K562 (cell line): ENCODE measurements around the gene SPATA13. TPM values are rescaled to one million over a fixed set of nuclear protein-coding genes. Genes with fewer than 3 reads are reported as not detected.

ENCODE experiments used
- ATAC-seq: fragments of 200-7000 bp; cut with Tn5 transposase; 3 replicates; pipeline ENCODE4 v1.9.1; 2020; ENCODE audit warnings: moderate library complexity
- BruUV-seq: library from RNA; stranded (reverse); fragments of 400-500 nt; replicated peaks from 2 replicates; lab custom pipeline; 2021; lab: Mats Ljungman, UMichigan
- CTCF ChIA-PET: fragments of 300-600 bp; formaldehyde crosslinking; extraction: SDS; loops from one replicate; lab custom pipeline; 2021; ENCODE audit warnings: low intra/inter-chr PET ratio; lab: Yijun Ruan, JAX
- POLR2A ChIA-PET: fragments of 300-600, 350-650 bp; sonication (Branson Sonifier 250); formaldehyde crosslinking; extraction: SDS; loops from one replicate; lab custom pipeline; 2021; ENCODE audit warnings: antibody characterized with exemption, inconsistent platforms; lab: Yijun Ruan, JAX
- DNase-seq, 4 experiments: peaks; one replicate each; pipeline versions ENCODE4 v3.0.0 to v3.0.0-alpha.2; 2011 to 2018; ENCODE audit warnings: low spot score in 3 of 4, mixed read lengths in 3 of 4; ENCODE audit errors: extremely low read depth in 1 of 4
- FAIRE-seq: peaks from 2 replicates; lab custom pipeline; 2011; peaks lifted over from hg19 to GRCh38; lab: Jason Lieb, UNC
- H2AFZ ChIP-seq: 2 replicates; pipeline ENCODE4 v1.6.0; 2011; ENCODE audit warnings: low read depth, low read length, control low read depth, inconsistent platforms
- H3K27ac ChIP-seq: fragments of 200-600 bp; 3 replicates; pipeline ENCODE4 v1.8.0; 2011; ENCODE audit warnings: low read depth, mild to moderate bottlenecking, control low read depth, inconsistent platforms, low read length, moderate library complexity, mixed read lengths; ENCODE audit errors: extremely low read depth
- H3K27me3 ChIP-seq, 2 experiments: fragments of 300-600 bp in 1 of 2; 2 replicates in 1 of 2; 3 replicates in 1 of 2; pipeline versions ENCODE4 v1.6.0 to v1.8.0; 2011; ENCODE audit warnings: inconsistent platforms in 2 of 2, low read length in 2 of 2, mild to moderate bottlenecking in 1 of 2, mixed read lengths in 1 of 2, moderate library complexity in 1 of 2; ENCODE audit not compliant: control insufficient read depth in 2 of 2, insufficient read depth in 2 of 2
- H3K36me3 ChIP-seq: fragments of 300-600 bp; 3 replicates; pipeline ENCODE4 v1.8.0; 2011; ENCODE audit warnings: mild to moderate bottlenecking, low read length, inconsistent platforms; ENCODE audit not compliant: control insufficient read depth, insufficient read depth
- H3K4me1 ChIP-seq, 2 experiments: fragments of 200-600 bp in 1 of 2; replicated peaks in 1 of 2; 2 replicates in 1 of 2; 3 replicates in 1 of 2; pipeline versions ENCODE4 v1.5.1 to v1.8.0; 2011; ENCODE audit warnings: inconsistent platforms in 2 of 2, low read length in 2 of 2, mild to moderate bottlenecking in 1 of 2, mixed read lengths in 1 of 2, moderate library complexity in 1 of 2; ENCODE audit not compliant: control insufficient read depth in 2 of 2, insufficient read depth in 2 of 2
- H3K4me2 ChIP-seq: 2 replicates; pipeline ENCODE4 v1.6.1; 2011; ENCODE audit warnings: low read length, control low read depth, inconsistent platforms, mixed read lengths; ENCODE audit not compliant: insufficient read depth
- H3K4me3 ChIP-seq: fragments of 200-600 bp; sonication (generic), shearing (Covaris generic); 2 replicates; pipeline ENCODE4 v1.5.1; 2016; ENCODE audit warnings: control low read depth, inconsistent platforms
- H3K79me2 ChIP-seq: fragments of 200-600 bp; 3 replicates; pipeline ENCODE4 v1.8.0; 2011; ENCODE audit warnings: low read length, inconsistent platforms; ENCODE audit not compliant: control insufficient read depth, insufficient read depth
- H3K9ac ChIP-seq, 2 experiments: 2 replicates each; pipeline versions ENCODE4 v1.6.0 to v1.6.1; 2011; ENCODE audit warnings: low read depth in 2 of 2, low read length in 2 of 2, control low read depth in 1 of 2, inconsistent platforms in 1 of 2, mild to moderate bottlenecking in 1 of 2, mixed read lengths in 1 of 2; ENCODE audit not compliant: insufficient read depth in 1 of 2
- H3K9me1 ChIP-seq: one replicate; pipeline ENCODE4 v1.6.0; 2011; ENCODE audit warnings: inconsistent platforms, mild to moderate bottlenecking, low read length, moderate library complexity; ENCODE audit not compliant: control insufficient read depth, insufficient read depth
- H3K9me3 ChIP-seq: replicated peaks from 2 replicates; pipeline ENCODE4 v1.5.1; 2011; ENCODE audit warnings: low read depth, low read length, inconsistent platforms; ENCODE audit not compliant: control insufficient read depth, insufficient read depth
- H4K20me1 ChIP-seq: replicated peaks from 2 replicates; pipeline ENCODE4 v1.6.1; 2011; ENCODE audit warnings: low read length, inconsistent platforms, mixed read lengths; ENCODE audit not compliant: control insufficient read depth, insufficient read depth
- HSF4 ChIP-seq: fragments of 250-450 bp; sonication (Bioruptor Pico); IDR thresholded peaks from 2 replicates; pipeline ENCODE4 v2.1.2; 2022; ENCODE audit warnings: mild to moderate bottlenecking, moderate library complexity, borderline replicate concordance
- TEAD2 ChIP-seq: fragments of 450-650 bp; IDR thresholded peaks from 2 replicates; pipeline ENCODE4 v1.6.1; 2016; ENCODE audit warnings: missing genetic modification characterization, control low read depth, missing compliant biosample characterization
- ZEB2 ChIP-seq: fragments of 450-650 bp; IDR thresholded peaks from 2 replicates; pipeline ENCODE4 v1.6.1; 2016
- ZNF318 ChIP-seq, 2 experiments: fragments of 450-650 bp; IDR thresholded peaks; 2 replicates each; pipeline ENCODE4 v1.6.1; 2016; ENCODE audit warnings: mild to moderate bottlenecking in 2 of 2, borderline replicate concordance in 1 of 2, low read depth in 1 of 2, moderate library complexity in 1 of 2
- ZNF384 ChIP-seq: IDR thresholded peaks from 2 replicates; pipeline ENCODE4 v1.6.1; 2012; ENCODE audit warnings: low read depth, low read length, improper control_type of control experiment
- ZNF436 ChIP-seq: fragments of 250-450, 450-650 bp; sonication (Bioruptor Pico); formaldehyde crosslinking; IDR thresholded peaks from 2 replicates; pipeline ENCODE4 v1.7.0; 2020; ENCODE audit warnings: mild to moderate bottlenecking
- ZNF511 ChIP-seq: sonication (generic); formaldehyde crosslinking; IDR thresholded peaks from 2 replicates; pipeline ENCODE4 v1.8.0; 2022; ENCODE audit warnings: mild to moderate bottlenecking, missing genetic modification reagents
- WGBS: fragments of 100-300 bp; shearing (Covaris generic); methylation state at CpG from one replicate; pipeline ENCODE4 v1.1.6; 2016; ENCODE audit warnings: low coverage, mixed read lengths; ENCODE audit not compliant: insufficient coverage; ENCODE audit errors: missing lambda C conversion rate; 5-methylcytosine and 5-hydroxymethylcytosine counted together
- in situ Hi-C: fragments of 300-500 bp; cut with MboI; formaldehyde crosslinking; loops from 4 replicates; pipeline ENCODE4 v1.15.0; 2018; ENCODE audit warnings: inconsistent platforms, mixed read lengths
- intact Hi-C: fragments of 100-400 bp; cut with micrococcal nuclease; formaldehyde crosslinking; loops from 2 replicates; pipeline ENCODE4 v1.14.2; 2022
- polyA plus RNA-seq, 8 experiments: library from polyadenylated mRNA; depleted of rRNA in 4 of 8; stranded (reverse) in 5 of 8; unstranded in 3 of 8; fragments of >200 nt; fragmentation: Nextera tagmentation in 2 of 8; fragmentation: Illumina TruSeq in 1 of 8; extraction: Ambion mirVana in 2 of 8; extraction: Trizol in 1 of 8; gene quantifications; 2 replicates each; pipeline versions ENCODE4 v1.2.1 to v1.2.3, GENCODE V29; 2011 to 2014; ENCODE audit warnings: inconsistent platforms in 1 of 8, missing spikeins in 1 of 8
- total RNA-seq, 7 experiments: library from RNA; depleted of rRNA in 6 of 7; stranded (reverse); fragments of >200 nt in 6 of 7; fragmentation: Illumina TruSeq in 2 of 7; extraction: Trizol in 2 of 7; gene quantifications; 2 replicates each; pipeline versions ENCODE4 v1.2.1 to v1.2.3, GENCODE V29; 2011 to 2021; ENCODE audit warnings: low replicate concordance in 1 of 7

SPATA13 gene
- total and polyA plus RNA-seq, 9 of the 15 experiments (the other 6 are each of a cell fraction or from before 2014, with no cell fraction given): 0.08 to 0.99 (median 0.21) TPM; not detected in 2

GRCh38 chr13:24161980-24162525, 1.5 kb downstream of the SPATA13 start:
- Histone ChIP-seq H3K27ac (no peak overlapping the region), H3K4me3 (no peak overlapping the region), H3K9ac (no peak overlapping the region), H4K20me1 (no peaks in the 10 kb centered on the region), H2AFZ (no peak overlapping the region), H3K9me3 (no peaks in the 10 kb centered on the region), H3K79me2 (no peaks in the 10 kb centered on the region), H3K36me3 (no peaks in the 10 kb centered on the region), H3K4me1 (peaks cover 0 to 9% of the 10 kb centered on the region in 2 experiments; a peak in 2 of 5 replicates)
- ChIA-PET POLR2A (no interaction called here), CTCF (no interaction called here)
- ATAC-seq (no peak), DNase-seq (no peak)
- 2% methylated on average over 10 of the region's 12 CpGs for WGBS
- no TSS peak for BruUV-seq
- in situ Hi-C loops (no loop called here), intact Hi-C loops (no loop called here)
- TF ChIP-seq HSF4 (CRISPR knock-in tag) (no peak), ZNF384 (no peak), ZNF436 (CRISPR knock-in tag) (no peak)
- TF ChIP-seq, all 486 proteins: peak for 0
- no peaks in the 10 kb centered on the region for H3K9me1 ChIP-seq
- H3K4me2 ChIP-seq: no peak overlapping the region
- no peak for FAIRE-seq
- H3K27me3 ChIP-seq: peaks cover 0 to 37% of the 10 kb centered on the region in 2 experiments; a peak in 2 of 5 replicates

- FAIRE-seq: no peak
- TF ChIP-seq TEAD2 (tag): no peak
- no peak for TF ChIP-seq ZNF511 (CRISPR knock-in tag)
- TF ChIP-seq ZNF318 (IDR thresholded peaks at IDR 0.05; ENCODE audit: borderline replicate concordance in 1 of 2, low read depth in 1 of 2): no peak
- TF ChIP-seq ZEB2: no peak
Observed at GRCh38 chr13:24162604-24163003, 2.1 kb downstream of the SPATA13 start.

More at GRCh38 chr13:24162604-24163003, 2.1 kb downstream of the SPATA13 start:
- H3K4me3 ChIP-seq: no peak overlapping the region
- no peaks in the 10 kb centered on the region for H4K20me1 ChIP-seq
- H3K9ac ChIP-seq: no peak overlapping the region
- ATAC-seq (no peak), DNase-seq (no peak)
- H3K4me2 ChIP-seq: no peak overlapping the region
- no peaks in the 10 kb centered on the region for H3K9me1 ChIP-seq
- H3K27ac ChIP-seq: no peak overlapping the region
- CTCF ChIA-PET: no interaction called here
- no peak overlapping the region for H2AFZ ChIP-seq
- H3K36me3 ChIP-seq: no peaks in the 10 kb centered on the region
- in situ Hi-C loops (no loop called here), intact Hi-C loops (no loop called here)
- WGBS: 7% methylated on average over 3 of the region's 3 CpGs
- no peaks in the 10 kb centered on the region for H3K9me3 ChIP-seq
- H3K79me2 ChIP-seq: no peaks in the 10 kb centered on the region
- H3K4me1 ChIP-seq: peaks cover 0 to 9% of the 10 kb centered on the region in 2 experiments; a peak in 2 of 5 replicates
- no TSS peak for BruUV-seq
- POLR2A ChIA-PET: no interaction called here
- peaks cover 0 to 40% of the 10 kb centered on the region in 2 experiments; a peak in 2 of 5 replicates for H3K27me3 ChIP-seq
